ENCODE results near the gene STX17. TPM values are rescaled to one million over a fixed set of nuclear protein-coding genes. Genes with fewer than 3 reads are reported as not detected.
"Not testable (repeated sequence)": the region's sequence is repeated elsewhere in the genome, so short reads cannot be mapped to it uniquely, and the experiment has no call there.

The STX17 gene
- 15.3 and 34.8 TPM in 2 replicates for total RNA-seq (2014; rRNA removed; shearing (Covaris generic))

DNA sequence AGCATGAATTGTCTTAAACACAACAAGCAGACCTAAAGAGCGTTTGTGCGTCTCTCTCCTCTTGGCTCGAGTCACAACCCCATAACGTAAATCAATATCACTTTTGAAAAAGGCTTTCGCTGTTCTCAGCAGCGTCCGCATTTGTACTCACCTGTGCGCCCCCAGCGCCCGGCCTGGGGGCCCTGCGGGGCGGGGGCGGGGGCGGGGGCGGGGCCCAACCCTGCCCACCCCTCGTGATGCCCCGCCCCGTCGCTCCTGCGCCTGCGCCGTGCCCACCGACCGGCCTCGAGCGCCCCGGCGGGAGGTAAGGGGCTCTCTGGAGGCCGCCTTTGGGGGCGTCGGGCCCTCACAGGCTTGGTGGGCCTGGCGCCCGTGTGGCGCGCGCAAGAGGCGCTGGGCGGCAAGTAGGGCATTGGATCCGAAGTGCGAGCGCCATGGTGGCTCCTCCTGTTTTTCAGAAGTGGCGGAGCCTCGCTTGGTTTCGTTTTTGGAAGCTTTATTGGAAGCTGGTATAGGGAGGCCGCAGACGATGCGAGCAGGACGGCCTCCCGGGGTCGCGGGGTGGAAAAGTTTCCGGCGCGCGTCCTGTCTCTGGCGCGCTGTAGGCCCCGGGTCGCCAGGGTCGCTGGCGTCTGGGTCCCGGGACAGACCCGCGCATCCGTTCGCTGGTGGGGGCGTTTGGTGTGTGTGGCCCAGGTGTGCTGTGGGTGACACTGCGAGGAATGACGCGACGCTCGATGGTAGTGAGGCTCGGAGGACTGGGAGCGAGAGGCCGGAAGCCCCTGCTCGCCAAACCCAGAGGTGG lies at the start of gene STX17:
Gene STX17 (plus strand): TSS at position 252 of the 805 bp plus-strand sequence. CDS start 8,586 bp downstream, outside the sequence.
- DNase-seq (ENCODE audit: low read depth), result peak; percentile 83

DNA sequence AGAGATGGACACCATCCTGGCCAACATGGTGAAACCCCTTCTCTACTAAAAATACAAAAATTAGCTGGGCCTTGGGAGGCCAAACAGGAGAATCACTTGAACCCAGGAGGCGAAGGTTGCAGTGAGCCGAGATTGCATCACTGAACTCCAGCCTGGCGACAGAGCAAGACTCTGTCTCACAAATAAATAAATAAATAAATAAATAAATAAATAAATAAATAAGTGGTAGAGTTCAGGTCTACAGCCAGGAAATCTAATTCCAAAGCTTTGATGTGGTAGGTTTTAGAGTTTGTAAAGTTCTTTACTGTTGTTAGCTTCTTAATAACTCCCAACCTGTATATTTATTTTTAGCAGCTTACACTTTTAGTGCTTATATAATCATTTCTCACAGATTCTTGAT lies 48.9 kb upstream of the STX17 start:
- DNase-seq (ENCODE audit: low read depth), result not testable (repeated sequence)

DNA sequence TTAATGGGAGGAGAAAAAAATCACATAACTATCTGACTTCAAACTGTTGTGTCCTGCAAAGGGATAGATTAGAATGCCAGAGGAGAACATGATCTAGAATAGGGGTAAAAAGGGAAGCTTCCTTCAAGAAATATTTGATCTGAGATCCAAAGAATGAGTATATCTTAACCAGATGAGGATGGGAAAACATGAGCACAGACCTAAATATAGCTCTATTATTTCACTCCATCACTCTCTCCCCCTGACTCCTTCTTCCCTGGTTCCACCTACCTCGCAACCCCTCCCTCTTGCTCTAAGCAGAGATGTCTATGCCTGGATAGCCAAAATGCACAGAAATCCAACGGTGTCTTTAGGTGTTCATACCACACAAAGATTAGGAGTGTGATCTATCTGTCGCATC lies 48.4 kb upstream of the STX17 start:
- DNase-seq (ENCODE audit: low read depth), result no peak

DNA sequence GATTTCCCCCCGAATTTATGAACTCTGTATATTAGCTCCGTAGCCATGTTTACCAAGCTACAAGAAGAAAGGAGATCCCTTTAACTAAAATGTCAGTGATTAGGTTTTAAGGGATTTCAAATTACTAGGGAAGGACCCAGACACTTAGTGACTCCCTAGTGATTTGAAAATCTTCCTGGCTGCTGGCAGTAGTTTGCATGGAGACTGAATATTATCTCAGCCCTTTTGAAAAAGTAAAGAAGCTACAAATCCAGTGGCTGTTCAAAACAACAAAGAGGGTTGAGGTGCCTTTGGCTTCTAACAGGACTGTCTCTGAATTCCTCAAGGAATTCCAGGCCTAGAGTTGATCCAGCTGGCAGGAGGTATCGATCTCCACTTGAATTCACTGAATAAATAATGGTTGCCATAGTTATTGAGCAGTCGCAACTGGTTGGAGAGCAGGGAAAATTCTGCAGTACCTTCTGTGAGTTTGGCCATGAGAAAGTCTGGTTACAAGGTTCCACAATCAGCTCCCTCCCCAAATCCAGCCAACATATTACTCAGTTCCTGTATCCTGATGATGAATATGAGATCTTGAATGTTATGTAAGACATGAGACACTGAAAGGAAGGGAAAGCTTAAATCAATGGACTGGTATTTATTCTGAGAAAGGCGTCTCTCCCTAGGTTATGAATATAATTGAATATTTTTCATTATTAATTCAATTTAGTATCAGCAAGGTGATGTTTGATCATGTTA lies 47.0 kb upstream of the STX17 start:
- DNase-seq (ENCODE audit: low read depth), result peak; percentile 23

DNA sequence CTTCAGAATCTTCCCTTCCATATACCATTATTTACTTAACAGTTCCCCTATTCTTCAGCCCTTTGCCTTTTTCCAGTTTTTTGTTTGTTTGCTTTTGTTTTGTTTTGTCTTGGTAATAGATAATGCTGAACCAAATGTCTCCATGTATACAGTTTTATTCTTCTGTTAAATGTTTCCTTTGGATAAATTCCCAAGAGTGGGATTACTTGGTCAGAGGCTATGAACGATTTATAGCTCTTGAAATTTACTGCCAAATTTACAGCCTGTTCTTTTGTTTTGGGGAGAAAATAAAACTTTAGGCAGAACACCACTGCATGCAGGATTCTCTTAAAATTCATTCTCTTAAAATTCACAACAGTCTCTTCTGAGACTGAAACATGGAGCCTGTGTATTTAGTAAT lies 46.2 kb upstream of the STX17 start:
- no peak for DNase-seq (ENCODE audit: low read depth)

DNA sequence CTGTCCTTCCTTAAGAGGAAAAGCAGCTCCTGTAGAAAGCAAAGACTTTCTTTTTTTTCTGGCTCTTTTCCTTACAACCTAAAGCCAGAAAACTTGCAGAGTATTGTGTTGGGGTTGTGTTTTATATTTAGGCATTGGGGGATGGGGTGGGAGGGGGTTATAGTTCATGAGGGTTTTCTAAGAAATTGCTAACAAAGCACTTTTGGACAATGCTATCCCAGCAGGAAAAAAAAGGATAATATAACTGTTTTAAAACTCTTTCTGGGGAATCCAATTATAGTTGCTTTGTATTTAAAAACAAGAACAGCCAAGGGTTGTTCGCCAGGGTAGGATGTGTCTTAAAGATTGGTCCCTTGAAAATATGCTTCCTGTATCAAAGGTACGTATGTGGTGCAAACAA lies 42.5 kb upstream of the STX17 start:
- DNase-seq (ENCODE audit: low read depth), result no peak

DNA sequence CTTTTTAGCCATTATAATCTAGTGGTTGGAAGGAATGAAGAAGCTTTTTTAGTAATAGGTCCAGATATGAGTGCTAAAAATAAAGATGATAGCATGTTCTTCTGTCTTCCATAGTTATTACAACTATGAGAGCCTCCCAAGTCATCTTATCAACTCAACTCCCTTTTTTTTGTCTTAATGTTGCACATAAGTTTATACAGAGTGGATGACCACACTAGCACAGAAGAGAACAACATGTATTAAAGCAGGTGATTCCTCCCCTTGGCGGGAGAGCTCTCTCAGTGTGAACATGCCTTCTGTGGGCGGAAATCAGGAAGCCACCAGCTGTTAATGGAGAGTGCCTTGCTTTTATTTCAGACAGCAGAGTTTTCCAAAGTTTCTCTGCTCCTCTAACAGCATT lies 40.1 kb upstream of the STX17 start:
- no peak for DNase-seq (ENCODE audit: low read depth)

DNA sequence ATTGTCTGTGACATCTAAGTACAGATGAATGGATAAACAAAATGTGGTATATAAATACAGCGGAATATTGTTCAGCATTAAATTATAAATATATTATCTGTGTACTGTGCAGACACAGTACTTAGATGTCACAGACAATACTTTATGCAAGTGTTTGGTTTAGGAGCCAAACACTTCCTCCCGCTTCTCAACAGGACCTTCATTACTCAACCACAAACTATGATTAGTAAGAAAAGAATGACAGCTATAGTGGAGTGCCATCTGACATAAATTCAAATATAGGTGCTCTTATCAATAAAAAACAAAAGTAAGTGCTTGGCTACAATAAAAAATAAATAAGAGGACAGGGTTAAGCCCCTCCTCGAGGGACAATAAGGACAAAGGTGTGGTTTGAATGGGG lies 38.9 kb upstream of the STX17 start:
- peak; percentile 51 for DNase-seq (ENCODE audit: low read depth)

DNA sequence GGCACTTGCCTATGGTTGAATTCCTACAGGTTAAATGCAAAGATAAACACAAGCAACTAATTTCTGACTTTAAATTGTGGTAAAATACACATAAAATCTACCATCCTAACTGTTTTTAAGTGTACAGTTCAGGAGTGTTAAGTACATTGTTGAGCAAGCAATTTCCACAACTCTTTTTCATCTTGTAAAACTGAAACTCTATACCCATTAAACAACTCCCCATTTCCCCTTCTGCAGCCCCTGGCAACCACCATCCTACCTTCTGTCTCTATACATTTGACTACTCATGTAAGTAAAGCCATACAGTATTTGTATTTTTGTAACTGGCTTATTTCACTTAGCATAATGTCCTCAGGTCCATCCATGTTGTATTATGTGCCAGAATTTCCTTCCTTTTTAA lies 38.5 kb upstream of the STX17 start:
- no peak for DNase-seq (ENCODE audit: low read depth)

DNA sequence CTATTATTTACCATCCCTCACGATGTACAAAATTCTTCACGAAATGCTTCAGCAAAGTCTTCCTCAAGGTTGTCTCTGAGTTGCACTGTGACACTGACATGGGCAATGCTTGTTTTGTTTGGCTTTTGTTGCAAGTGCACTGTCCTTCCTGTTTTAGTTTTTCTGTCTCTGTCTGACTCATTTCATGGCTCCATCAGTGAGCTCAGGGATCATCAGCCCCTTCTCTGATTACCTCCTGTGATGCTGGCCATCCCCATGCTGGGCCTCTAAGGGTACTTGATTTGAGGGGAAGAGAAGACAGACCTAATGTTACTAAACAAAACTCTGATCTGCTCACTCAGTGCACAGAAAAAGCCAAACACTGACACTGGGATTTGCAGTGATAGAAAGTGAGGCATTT lies 37.6 kb upstream of the STX17 start:
- DNase-seq (ENCODE audit: low read depth), result peak; percentile 33

DNA sequence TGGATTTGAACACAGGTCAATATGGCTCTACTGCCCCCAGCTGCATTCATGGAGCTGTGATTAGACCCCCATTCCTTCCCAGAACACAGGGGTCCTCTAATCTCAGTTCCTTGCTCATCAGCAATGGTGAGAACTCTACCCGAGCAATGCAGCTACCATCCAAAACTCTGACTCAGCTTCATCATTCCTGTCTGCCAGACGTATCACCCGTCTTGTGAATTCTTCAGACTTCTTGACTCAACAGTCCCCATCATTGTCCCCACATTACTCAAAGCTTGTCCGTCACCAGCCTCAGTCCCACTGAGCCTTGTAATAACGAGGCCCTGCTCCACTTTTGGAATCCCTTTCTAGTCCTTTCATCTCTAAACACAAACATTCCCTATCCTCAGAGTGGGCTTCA lies 36.3 kb upstream of the STX17 start:
- DNase-seq (ENCODE audit: low read depth), result peak; percentile 57

DNA sequence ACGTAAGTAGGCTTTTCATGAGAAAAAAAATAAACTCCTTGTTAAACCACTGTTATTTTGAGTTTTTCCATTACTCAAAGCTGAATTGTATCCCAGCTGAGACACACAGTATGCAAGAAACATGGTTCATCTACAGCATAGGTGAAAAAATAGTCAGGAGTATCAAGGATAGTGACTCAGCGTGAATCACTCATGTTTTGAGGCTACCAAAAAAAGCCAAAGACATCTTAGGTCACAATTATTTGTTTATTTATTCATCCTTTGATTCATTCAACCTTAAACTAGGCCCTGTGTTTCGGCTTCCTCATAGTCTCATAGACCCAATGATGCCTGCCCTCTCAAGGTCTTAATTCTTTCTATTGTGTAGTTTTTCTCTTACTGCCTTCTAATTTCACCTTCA lies 32.9 kb upstream of the STX17 start:
- peak; percentile 96 for DNase-seq (ENCODE audit: low read depth)

DNA sequence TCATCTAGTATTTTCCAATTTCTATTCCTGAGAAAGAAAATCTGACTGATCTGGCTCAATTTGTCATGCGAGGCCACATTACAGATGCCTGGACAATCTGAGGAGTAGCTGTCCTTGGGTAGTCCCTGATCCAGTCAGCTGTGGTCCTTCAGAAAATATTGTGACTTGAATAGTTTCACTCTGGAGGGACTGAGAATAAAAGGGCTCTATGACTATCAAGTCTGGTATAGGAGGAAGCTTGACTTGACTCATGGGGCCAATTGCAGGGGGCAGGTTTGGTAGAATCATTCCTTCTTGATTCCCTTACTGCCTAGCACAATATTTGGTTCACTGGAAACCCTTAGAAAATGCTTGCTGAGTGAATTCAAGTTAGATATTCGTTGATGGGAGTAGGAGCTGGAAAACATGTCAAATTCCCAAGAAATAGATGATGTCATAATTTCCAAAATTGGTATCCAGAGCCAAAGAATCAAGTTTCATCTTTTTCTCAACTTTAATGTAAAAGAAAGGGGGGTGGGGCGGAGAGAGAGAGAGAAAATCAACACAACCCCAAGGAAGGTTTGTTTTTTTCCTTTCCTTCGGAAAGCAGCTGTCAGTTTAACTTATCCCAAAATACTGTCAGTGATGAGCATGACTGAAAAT lies 32.4 kb upstream of the STX17 start:
- no peak for DNase-seq (ENCODE audit: low read depth)

DNA sequence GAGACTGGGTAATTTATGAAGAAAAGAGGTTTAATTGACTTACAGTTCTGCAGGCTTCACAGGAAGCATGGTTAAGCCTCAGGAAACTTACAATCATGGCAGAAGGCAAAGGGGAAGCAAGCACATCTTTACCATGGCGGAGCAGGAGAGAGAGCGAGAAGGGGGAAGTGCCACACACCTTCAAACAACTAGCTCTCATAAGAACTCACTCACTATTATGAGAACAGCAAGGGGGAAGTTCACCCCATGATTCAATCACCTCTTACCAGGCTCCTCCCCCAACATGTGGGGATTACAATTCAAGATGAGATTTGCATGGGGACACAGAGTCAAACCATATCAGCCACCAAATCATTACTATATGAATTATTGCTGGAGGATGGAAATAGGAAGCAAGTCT lies 30.3 kb upstream of the STX17 start:
- DNase-seq (ENCODE audit: low read depth), result no peak

DNA sequence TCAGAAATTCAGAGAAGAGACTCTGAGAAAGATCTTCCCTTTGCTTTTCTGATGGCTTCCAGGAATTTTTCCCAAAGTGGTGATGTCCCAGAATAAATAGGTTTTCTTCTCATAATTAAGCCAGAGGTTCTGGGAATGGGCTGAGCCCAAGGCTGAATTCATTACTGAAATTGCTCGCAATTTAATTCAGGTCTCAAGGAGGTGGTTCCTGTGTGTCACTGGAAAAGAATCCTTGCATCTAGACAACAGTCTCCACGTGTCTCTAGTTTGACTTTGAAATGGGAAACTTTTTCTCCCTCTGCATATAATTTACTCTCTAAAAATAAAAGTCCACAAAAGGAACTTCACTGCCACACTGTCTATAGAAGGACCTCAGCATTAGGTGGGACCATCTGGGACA lies 27.8 kb upstream of the STX17 start:
- peak; percentile 59 for DNase-seq (ENCODE audit: low read depth)

DNA sequence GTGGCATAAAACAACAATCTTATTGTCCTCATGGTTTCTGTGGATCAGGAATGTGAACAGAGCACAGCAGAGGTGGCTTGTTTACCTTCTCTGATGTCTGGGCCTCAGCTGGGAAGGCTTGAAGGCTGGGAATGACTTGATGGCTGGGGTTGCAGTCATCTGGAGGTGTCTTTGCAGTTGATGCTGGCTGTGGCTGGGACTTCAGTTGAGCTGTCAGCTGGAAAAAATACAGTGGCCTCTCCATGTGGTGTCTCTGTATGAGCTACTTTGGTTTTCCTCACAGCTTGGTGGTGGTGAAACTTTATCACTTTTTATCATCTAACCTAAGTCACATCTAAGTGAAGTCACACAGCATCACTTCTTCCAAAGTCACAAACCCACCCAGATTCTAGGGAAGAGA lies 24.7 kb upstream of the STX17 start:
- DNase-seq (ENCODE audit: low read depth), result no peak

DNA sequence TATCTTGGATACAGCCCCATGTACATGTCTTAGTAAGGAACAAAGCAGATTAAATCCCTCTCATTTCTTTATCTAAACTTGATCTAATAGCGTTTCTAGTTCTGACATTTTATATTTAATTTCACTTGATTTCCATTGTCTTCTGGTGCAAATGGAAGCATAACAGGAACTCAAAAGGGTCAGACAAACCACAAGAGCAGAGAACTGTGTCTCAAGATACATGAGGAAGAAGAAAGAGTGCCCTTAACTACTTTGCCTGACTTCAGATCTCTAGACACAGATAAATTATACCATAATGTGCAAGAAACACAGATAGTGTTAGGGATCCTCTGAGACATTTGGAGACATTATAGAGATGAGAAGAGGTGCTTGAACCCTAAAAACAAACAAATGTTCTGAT lies 20.7 kb upstream of the STX17 start:
- no peak for DNase-seq (ENCODE audit: low read depth)

DNA sequence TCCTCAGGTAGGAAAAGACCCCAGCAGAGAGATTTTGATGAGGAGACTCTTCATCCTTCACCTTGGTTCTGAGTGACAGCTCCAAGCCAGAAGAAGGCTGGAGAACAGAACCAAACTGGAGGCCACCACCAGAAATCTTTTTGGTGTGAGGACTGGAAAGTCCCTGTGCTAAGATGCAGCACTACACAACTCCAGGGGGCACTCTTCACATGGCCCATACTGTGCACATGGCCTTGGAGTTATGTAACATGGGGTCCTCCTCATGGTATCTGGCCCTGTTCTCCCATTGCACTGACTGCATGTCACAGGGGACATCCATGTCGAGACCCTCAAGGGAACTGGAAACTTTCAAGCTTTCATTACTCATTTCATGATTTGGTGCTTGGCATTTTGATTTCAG lies 17.3 kb upstream of the STX17 start:
- no peak for DNase-seq (ENCODE audit: low read depth)

DNA sequence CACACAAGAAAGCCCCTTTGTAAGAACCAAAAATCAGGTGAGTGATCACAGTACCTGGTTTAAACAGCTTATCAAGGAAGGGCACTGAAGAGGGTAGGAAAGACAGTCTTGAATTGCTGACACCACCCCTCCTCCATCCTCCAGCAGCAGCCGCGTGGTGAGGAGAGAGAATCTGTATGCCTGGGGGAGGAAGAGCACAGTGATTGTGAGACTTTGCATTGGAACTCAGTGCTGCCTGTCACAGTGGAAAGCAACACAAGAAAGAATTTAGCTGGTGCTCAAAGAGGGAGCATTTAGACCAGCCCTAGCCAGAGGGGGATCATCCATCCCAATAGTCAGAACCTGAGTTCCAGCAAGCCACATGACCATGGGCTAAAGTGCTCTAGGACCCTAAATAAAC lies 11.6 kb upstream of the STX17 start:
- DNase-seq (ENCODE audit: low read depth), result no peak

DNA sequence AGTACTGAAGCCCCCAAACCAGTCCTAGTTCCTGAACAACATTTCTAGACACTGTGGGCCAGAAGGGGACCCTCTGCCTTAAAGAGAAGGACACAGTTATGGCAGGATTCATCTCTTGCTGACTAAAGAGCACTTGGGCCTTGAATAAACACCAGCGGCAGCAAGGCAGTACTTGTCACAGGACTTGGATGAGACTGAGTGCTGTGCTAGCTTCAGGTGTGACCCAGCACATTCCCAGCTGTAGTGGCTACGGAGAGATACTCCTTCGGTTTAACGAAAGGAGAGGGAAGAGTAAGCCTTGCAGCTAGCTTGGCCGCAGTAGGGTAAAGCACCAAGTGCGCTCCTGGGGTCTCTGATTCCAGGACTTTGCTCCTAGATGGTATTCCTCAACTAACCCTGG lies 10.9 kb upstream of the STX17 start:
- no peak for DNase-seq (ENCODE audit: low read depth)

DNA sequence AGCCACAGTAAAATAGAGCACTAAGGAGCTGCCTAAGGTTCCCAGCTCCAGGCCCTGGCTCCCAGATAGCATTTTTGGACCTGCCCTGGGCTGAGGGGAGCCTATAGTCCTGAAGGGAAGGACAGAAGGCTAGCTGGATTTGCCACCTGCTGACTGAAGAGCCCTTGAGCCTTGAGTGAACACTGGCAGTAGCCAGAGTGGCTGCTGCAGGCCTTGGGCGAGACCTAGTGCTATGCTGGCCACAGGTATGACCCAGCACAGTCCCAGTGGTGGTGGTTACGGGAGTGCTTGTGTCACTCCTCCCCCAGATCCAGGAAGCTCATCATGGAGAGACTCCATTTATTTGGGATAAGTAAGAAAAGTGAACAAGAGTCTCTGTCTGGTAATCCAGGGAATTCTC lies 10.3 kb upstream of the STX17 start:
- no peak for DNase-seq (ENCODE audit: low read depth)

DNA sequence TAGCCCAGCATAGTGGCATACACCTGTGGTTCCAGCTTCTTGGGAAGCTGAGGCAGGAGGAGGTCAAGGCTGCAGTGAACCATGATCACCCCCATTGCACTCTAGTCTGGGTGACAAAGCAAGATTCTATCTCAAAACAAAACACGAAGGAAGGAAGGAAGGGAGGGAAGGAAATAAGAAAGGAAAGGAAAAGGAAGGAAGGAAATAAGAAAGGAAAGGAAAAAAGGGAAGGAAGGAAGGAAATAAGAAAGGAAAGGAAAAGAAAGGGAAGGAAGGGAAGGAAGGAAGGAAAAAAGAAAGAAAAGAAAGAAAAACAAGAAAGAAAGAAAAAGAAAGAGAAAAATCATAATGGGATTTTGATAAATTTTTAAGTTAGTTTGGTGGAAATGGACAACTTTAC lies 3.1 kb upstream of the STX17 start:
- no peak for DNase-seq (ENCODE audit: low read depth)

Measured in M059J (cell line).